OCI-LY3 (cell line): ENCODE results near the gene CCDC71.

Experiments used
- H2AFZ ChIP-seq: fragments of 200-600, 300-600 bp; shearing (Covaris generic); 2 replicates; pipeline ENCODE4 v1.6.0; 2014; ENCODE audit warnings: antibody characterized with exemption, low read depth, low read length
- H3K27ac ChIP-seq: fragments of 200-600, 300-600 bp; sonication (generic); 2 replicates; pipeline ENCODE4 v1.5.1; 2014; ENCODE audit warnings: mild to moderate bottlenecking, low read length, moderate library complexity, mixed read lengths
- H3K27me3 ChIP-seq: fragments of 200-600, 300-600 bp; sonication (generic); 2 replicates; pipeline ENCODE4 v1.6.1; 2014; ENCODE audit warnings: low read depth, low read length, mixed read lengths
- H3K36me3 ChIP-seq: fragments of 200-600, 300-600 bp; sonication (generic); replicated peaks from 2 replicates; pipeline ENCODE3; 2014; ENCODE audit warnings: low read depth, low read length, mixed read lengths
- H3K4me1 ChIP-seq: fragments of 300-600, 200-600 bp; sonication (generic); 2 replicates; pipeline ENCODE4 v1.6.1; 2014; ENCODE audit warnings: low read length, mixed read lengths
- H3K4me2 ChIP-seq: fragments of 200-600, 300-600 bp; sonication (generic); 2 replicates; pipeline ENCODE4 v1.6.1; 2014; ENCODE audit warnings: low read length, mixed read lengths
- H3K4me3 ChIP-seq: fragments of 300-600, 200-600 bp; sonication (generic); 2 replicates; pipeline ENCODE4 v1.5.1; 2014; ENCODE audit warnings: antibody characterized with exemption, mild to moderate bottlenecking, low read length, moderate library complexity
- H3K79me2 ChIP-seq: fragments of 300-600, 200-600 bp; shearing (Covaris generic); 2 replicates; pipeline ENCODE4 v1.6.1; 2014; ENCODE audit warnings: mild to moderate bottlenecking, low read length, mixed read lengths
- H3K9ac ChIP-seq: fragments of 300-600, 200-600 bp; shearing (Covaris generic); 2 replicates; pipeline ENCODE4 v1.6.0; 2014; ENCODE audit warnings: mild to moderate bottlenecking, low read length, moderate library complexity
- H3K9me3 ChIP-seq: fragments of 200-600, 300-600 bp; shearing (Covaris generic); 2 replicates; pipeline ENCODE4 v1.6.1; 2014; ENCODE audit warnings: low read length, mixed read lengths; ENCODE audit not compliant: insufficient read depth
- H4K20me1 ChIP-seq: fragments of 200-600, 300-600 bp; sonication (generic); 2 replicates; pipeline ENCODE4 v1.6.1; 2016; ENCODE audit warnings: low read length, mixed read lengths; ENCODE audit not compliant: insufficient read depth
- CTCF ChIP-seq: fragments of 200-600, 300-600 bp; sonication (generic); IDR thresholded peaks from 2 replicates; pipeline ENCODE4 v1.5.1; 2014; ENCODE audit warnings: antibody characterized with exemption, low read length, low read depth
- EZH2phosphoT487 ChIP-seq: fragments of 200-600 bp; shearing (Covaris generic); IDR thresholded peaks from 2 replicates; pipeline ENCODE4 v1.6.1; 2018; ENCODE audit warnings: antibody characterized with exemption, mixed run types, low read depth

The CCDC71 gene

GRCh38 chr3:49158103-49158709, 7.9 kb downstream of the CCDC71 start:
- Histone ChIP-seq H3K9me3 (no peaks in the 10 kb centered on the region), H2AFZ (no peak overlapping the region), H3K79me2 (peaks cover 6% of the 10 kb centered on the region; the same call in 1 of the 2 replicates), H4K20me1 (no peaks in the 10 kb centered on the region), H3K27ac (no peak overlapping the region), H3K4me1 (peaks cover 7% of the 10 kb centered on the region; the same call in 1 of the 2 replicates), H3K9ac (no peak overlapping the region), H3K4me2 (no peak overlapping the region), H3K36me3 (peaks cover 18% of the 10 kb centered on the region), H3K27me3 (no peaks in the 10 kb centered on the region), H3K4me3 (no peak overlapping the region)
- TF ChIP-seq CTCF (peak; percentile 86), EZH2phosphoT487 (no peak)

- H3K4me3 ChIP-seq = no peak overlapping the region
These were observed 8.8 kb downstream of the CCDC71 start for GRCh38 chr3:49157289-49157688.

GRCh38 chr3:49153349-49153912, 12.7 kb downstream of the CCDC71 start:
- no peak overlapping the region for H3K27ac ChIP-seq
- H3K4me2 ChIP-seq = no peak overlapping the region
- H3K9ac ChIP-seq = no peak overlapping the region
- H3K9me3 ChIP-seq = no peaks in the 10 kb centered on the region
- H4K20me1 ChIP-seq = no peaks in the 10 kb centered on the region
- no peaks in the 10 kb centered on the region for H3K79me2 ChIP-seq
- peaks cover 3% of the 10 kb centered on the region; the same call in 1 of the 2 replicates for H3K4me1 ChIP-seq
- H3K27me3 ChIP-seq = no peaks in the 10 kb centered on the region
- no peaks in the 10 kb centered on the region for H3K36me3 ChIP-seq
- no peak overlapping the region for H3K4me3 ChIP-seq
- H2AFZ ChIP-seq = no peak overlapping the region
- no peak for TF ChIP-seq CTCF
- no peak for TF ChIP-seq EZH2phosphoT487

More at GRCh38 chr3:49157289-49157688, 8.8 kb downstream of the CCDC71 start:
- Histone ChIP-seq H2AFZ (no peak overlapping the region), H3K9me3 (no peaks in the 10 kb centered on the region), H3K4me2 (no peak overlapping the region), H4K20me1 (no peaks in the 10 kb centered on the region), H3K4me1 (peaks cover 7% of the 10 kb centered on the region; the same call in 1 of the 2 replicates), H3K27ac (no peak overlapping the region), H3K79me2 (no peaks in the 10 kb centered on the region), H3K9ac (no peak overlapping the region), H3K36me3 (peaks cover 11% of the 10 kb centered on the region), H3K27me3 (no peaks in the 10 kb centered on the region)
- TF ChIP-seq CTCF (no peak), EZH2phosphoT487 (no peak)

- TF ChIP-seq CTCF (no peak), EZH2phosphoT487 (no peak)
- no peak overlapping the region for H3K4me3 ChIP-seq
- H3K9me3 ChIP-seq = no peaks in the 10 kb centered on the region
- no peaks in the 10 kb centered on the region for H3K36me3 ChIP-seq
- H3K27ac ChIP-seq = no peak overlapping the region
- H3K4me2 ChIP-seq = no peak overlapping the region
- H2AFZ ChIP-seq = no peak overlapping the region
- no peaks in the 10 kb centered on the region for H3K27me3 ChIP-seq
- no peaks in the 10 kb centered on the region for H3K79me2 ChIP-seq
- H3K4me1 ChIP-seq = no peaks in the 10 kb centered on the region
- H4K20me1 ChIP-seq = no peaks in the 10 kb centered on the region
- H3K9ac ChIP-seq = no peak overlapping the region
These were observed 14.5 kb downstream of the CCDC71 start for GRCh38 chr3:49151610-49152009.
